K562 (cell line): ENCODE data around the gene TRIM27. TPM values are rescaled to one million over a fixed set of nuclear protein-coding genes. Genes with fewer than 3 reads are reported as not detected.
A peak's percentile ranks its signal among the peaks of the same experiment; 100 is the strongest.

Experiments
- ATAC-seq: fragments of 200-7000 bp; cut with Tn5 transposase; 3 replicates; pipeline ENCODE4 v1.9.1; 2020; ENCODE audit warnings: moderate library complexity
- BruUV-seq: library from RNA; stranded (reverse); fragments of 400-500 nt; replicated peaks from 2 replicates; lab custom pipeline; 2021; lab: Mats Ljungman, UMichigan
- CTCF ChIA-PET: fragments of 300-600 bp; formaldehyde crosslinking; extraction: SDS; loops from one replicate; lab custom pipeline; 2021; ENCODE audit warnings: low intra/inter-chr PET ratio; lab: Yijun Ruan, JAX
- POLR2A ChIA-PET: fragments of 300-600, 350-650 bp; sonication (Branson Sonifier 250); formaldehyde crosslinking; extraction: SDS; loops from one replicate; lab custom pipeline; 2021; ENCODE audit warnings: antibody characterized with exemption, inconsistent platforms; lab: Yijun Ruan, JAX
- DNase-seq, 4 experiments: peaks; one replicate each; pipeline versions ENCODE4 v3.0.0 to v3.0.0-alpha.2; 2011 to 2018; ENCODE audit warnings: low spot score in 3 of 4, mixed read lengths in 3 of 4; ENCODE audit errors: extremely low read depth in 1 of 4
- FAIRE-seq: peaks from 2 replicates; lab custom pipeline; 2011; peaks lifted over from hg19 to GRCh38; lab: Jason Lieb, UNC
- H2AFZ ChIP-seq: 2 replicates; pipeline ENCODE4 v1.6.0; 2011; ENCODE audit warnings: low read depth, low read length, control low read depth, inconsistent platforms
- H3K27ac ChIP-seq: fragments of 200-600 bp; 3 replicates; pipeline ENCODE4 v1.8.0; 2011; ENCODE audit warnings: low read depth, mild to moderate bottlenecking, control low read depth, inconsistent platforms, low read length, moderate library complexity, mixed read lengths; ENCODE audit errors: extremely low read depth
- H3K27me3 ChIP-seq, 2 experiments: fragments of 300-600 bp in 1 of 2; 2 replicates in 1 of 2; 3 replicates in 1 of 2; pipeline versions ENCODE4 v1.6.0 to v1.8.0; 2011; ENCODE audit warnings: inconsistent platforms in 2 of 2, low read length in 2 of 2, mild to moderate bottlenecking in 1 of 2, mixed read lengths in 1 of 2, moderate library complexity in 1 of 2; ENCODE audit not compliant: control insufficient read depth in 2 of 2, insufficient read depth in 2 of 2
- H3K36me3 ChIP-seq: fragments of 300-600 bp; 3 replicates; pipeline ENCODE4 v1.8.0; 2011; ENCODE audit warnings: mild to moderate bottlenecking, low read length, inconsistent platforms; ENCODE audit not compliant: control insufficient read depth, insufficient read depth
- H3K4me1 ChIP-seq, 2 experiments: fragments of 200-600 bp in 1 of 2; replicated peaks in 1 of 2; 2 replicates in 1 of 2; 3 replicates in 1 of 2; pipeline versions ENCODE4 v1.5.1 to v1.8.0; 2011; ENCODE audit warnings: inconsistent platforms in 2 of 2, low read length in 2 of 2, mild to moderate bottlenecking in 1 of 2, mixed read lengths in 1 of 2, moderate library complexity in 1 of 2; ENCODE audit not compliant: control insufficient read depth in 2 of 2, insufficient read depth in 2 of 2
- H3K4me2 ChIP-seq: 2 replicates; pipeline ENCODE4 v1.6.1; 2011; ENCODE audit warnings: low read length, control low read depth, inconsistent platforms, mixed read lengths; ENCODE audit not compliant: insufficient read depth
- H3K4me3 ChIP-seq: fragments of 200-600 bp; sonication (generic), shearing (Covaris generic); 2 replicates; pipeline ENCODE4 v1.5.1; 2016; ENCODE audit warnings: control low read depth, inconsistent platforms
- H3K79me2 ChIP-seq: fragments of 200-600 bp; 3 replicates; pipeline ENCODE4 v1.8.0; 2011; ENCODE audit warnings: low read length, inconsistent platforms; ENCODE audit not compliant: control insufficient read depth, insufficient read depth
- H3K9ac ChIP-seq, 2 experiments: 2 replicates each; pipeline versions ENCODE4 v1.6.0 to v1.6.1; 2011; ENCODE audit warnings: low read depth in 2 of 2, low read length in 2 of 2, control low read depth in 1 of 2, inconsistent platforms in 1 of 2, mild to moderate bottlenecking in 1 of 2, mixed read lengths in 1 of 2; ENCODE audit not compliant: insufficient read depth in 1 of 2
- H3K9me1 ChIP-seq: one replicate; pipeline ENCODE4 v1.6.0; 2011; ENCODE audit warnings: inconsistent platforms, mild to moderate bottlenecking, low read length, moderate library complexity; ENCODE audit not compliant: control insufficient read depth, insufficient read depth
- H3K9me3 ChIP-seq: replicated peaks from 2 replicates; pipeline ENCODE4 v1.5.1; 2011; ENCODE audit warnings: low read depth, low read length, inconsistent platforms; ENCODE audit not compliant: control insufficient read depth, insufficient read depth
- H4K20me1 ChIP-seq: replicated peaks from 2 replicates; pipeline ENCODE4 v1.6.1; 2011; ENCODE audit warnings: low read length, inconsistent platforms, mixed read lengths; ENCODE audit not compliant: control insufficient read depth, insufficient read depth
- MTA1 ChIP-seq: fragments of 450-650 bp; IDR thresholded peaks from 2 replicates; pipeline ENCODE4 v1.6.1; 2017; ENCODE audit warnings: borderline replicate concordance
- WGBS: fragments of 100-300 bp; shearing (Covaris generic); methylation state at CpG from one replicate; pipeline ENCODE4 v1.1.6; 2016; ENCODE audit warnings: low coverage, mixed read lengths; ENCODE audit not compliant: insufficient coverage; ENCODE audit errors: missing lambda C conversion rate; 5-methylcytosine and 5-hydroxymethylcytosine counted together
- in situ Hi-C: fragments of 300-500 bp; cut with MboI; formaldehyde crosslinking; loops from 4 replicates; pipeline ENCODE4 v1.15.0; 2018; ENCODE audit warnings: inconsistent platforms, mixed read lengths
- intact Hi-C: fragments of 100-400 bp; cut with micrococcal nuclease; formaldehyde crosslinking; loops from 2 replicates; pipeline ENCODE4 v1.14.2; 2022
- polyA plus RNA-seq, 8 experiments: library from polyadenylated mRNA; depleted of rRNA in 4 of 8; stranded (reverse) in 5 of 8; unstranded in 3 of 8; fragments of >200 nt; fragmentation: Nextera tagmentation in 2 of 8; fragmentation: Illumina TruSeq in 1 of 8; extraction: Ambion mirVana in 2 of 8; extraction: Trizol in 1 of 8; gene quantifications; 2 replicates each; pipeline versions ENCODE4 v1.2.1 to v1.2.3, GENCODE V29; 2011 to 2014; ENCODE audit warnings: inconsistent platforms in 1 of 8, missing spikeins in 1 of 8
- total RNA-seq, 7 experiments: library from RNA; depleted of rRNA in 6 of 7; stranded (reverse); fragments of >200 nt in 6 of 7; fragmentation: Illumina TruSeq in 2 of 7; extraction: Trizol in 2 of 7; gene quantifications; 2 replicates each; pipeline versions ENCODE4 v1.2.1 to v1.2.3, GENCODE V29; 2011 to 2021; ENCODE audit warnings: low replicate concordance in 1 of 7
- TF ChIP-seq, protein P1 (sequence below): fragments of 250-450 bp; sonication (Bioruptor Pico); IDR thresholded peaks from 2 replicates; pipeline ENCODE4 v1.9.0; 2021; ENCODE audit warnings: mild to moderate bottlenecking, inconsistent platforms
- TF ChIP-seq, protein P2 (sequence below): fragments of 450-650 bp; formaldehyde crosslinking; IDR thresholded peaks from 2 replicates; pipeline ENCODE4 v1.4.0; 2022; ENCODE audit warnings: missing genetic modification characterization
- TF ChIP-seq, protein P3 (sequence below): IDR thresholded peaks from 2 replicates; pipeline ENCODE4 v1.6.1; 2016; ENCODE audit warnings: missing genetic modification characterization, missing compliant biosample characterization

The TRIM27 gene
- total and polyA plus RNA-seq, 9 of the 15 experiments (the other 6 are each of a cell fraction or from before 2014, with no cell fraction given): 37.7 to 235 (median 122) TPM

DNA sequence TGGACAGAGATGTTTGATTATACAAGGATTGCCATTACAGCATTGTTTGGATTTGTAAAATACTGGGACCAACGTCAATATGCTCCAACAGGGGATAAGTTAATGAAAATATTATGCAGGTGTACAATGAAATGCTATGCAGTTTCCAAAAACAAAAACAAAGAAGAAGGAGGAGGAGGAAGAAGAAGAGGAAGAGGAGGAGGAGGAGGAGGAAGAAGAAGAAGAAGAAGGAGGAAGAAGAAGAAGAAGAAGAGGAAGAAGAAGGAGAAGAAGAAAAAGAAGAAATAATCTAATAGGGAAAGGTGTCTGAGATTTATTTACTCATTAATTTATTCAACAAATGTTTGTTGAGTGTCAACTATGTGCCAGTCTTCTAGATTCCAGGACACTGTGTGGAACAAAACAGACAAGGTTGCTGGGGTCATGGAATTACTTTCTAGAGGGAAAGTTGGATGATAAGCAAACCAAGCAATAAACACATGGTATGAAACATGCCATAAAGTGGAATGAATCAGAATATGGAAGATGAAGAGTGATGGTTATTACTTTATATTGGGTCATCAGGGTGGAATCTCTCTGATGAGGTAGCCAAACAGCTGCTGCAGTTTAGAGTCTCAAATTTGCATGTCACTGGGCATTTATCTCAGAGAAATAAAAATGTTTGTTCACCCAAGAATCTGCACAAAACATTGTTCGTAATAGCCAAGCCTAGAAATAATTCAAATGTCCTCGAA, 6.3 kb upstream of the TRIM27 start:
- CTCF ChIA-PET: no interaction called here
- POLR2A ChIA-PET: no interaction called here

More for the DNA sequence above, 6.3 kb upstream of the TRIM27 start:
- no peak for ATAC-seq
- H4K20me1 ChIP-seq: no peaks in the 10 kb centered on the region
- no peak overlapping the region for H3K4me3 ChIP-seq
- in situ Hi-C loops: no loop called here
- H3K27me3 ChIP-seq: no peaks in the 10 kb centered on the region
- H3K27ac ChIP-seq: no peak overlapping the region
- BruUV-seq: no TSS peak
- no peak overlapping the region for H3K4me2 ChIP-seq
- no peaks in the 10 kb centered on the region for H3K9me1 ChIP-seq
- H2AFZ ChIP-seq: no peak overlapping the region
- intact Hi-C loops: no loop called here
- no peaks in the 10 kb centered on the region for H3K9me3 ChIP-seq
- WGBS: 41% methylated on average over 3 of the region's 3 CpGs
- TF ChIP-seq, protein P1, sequence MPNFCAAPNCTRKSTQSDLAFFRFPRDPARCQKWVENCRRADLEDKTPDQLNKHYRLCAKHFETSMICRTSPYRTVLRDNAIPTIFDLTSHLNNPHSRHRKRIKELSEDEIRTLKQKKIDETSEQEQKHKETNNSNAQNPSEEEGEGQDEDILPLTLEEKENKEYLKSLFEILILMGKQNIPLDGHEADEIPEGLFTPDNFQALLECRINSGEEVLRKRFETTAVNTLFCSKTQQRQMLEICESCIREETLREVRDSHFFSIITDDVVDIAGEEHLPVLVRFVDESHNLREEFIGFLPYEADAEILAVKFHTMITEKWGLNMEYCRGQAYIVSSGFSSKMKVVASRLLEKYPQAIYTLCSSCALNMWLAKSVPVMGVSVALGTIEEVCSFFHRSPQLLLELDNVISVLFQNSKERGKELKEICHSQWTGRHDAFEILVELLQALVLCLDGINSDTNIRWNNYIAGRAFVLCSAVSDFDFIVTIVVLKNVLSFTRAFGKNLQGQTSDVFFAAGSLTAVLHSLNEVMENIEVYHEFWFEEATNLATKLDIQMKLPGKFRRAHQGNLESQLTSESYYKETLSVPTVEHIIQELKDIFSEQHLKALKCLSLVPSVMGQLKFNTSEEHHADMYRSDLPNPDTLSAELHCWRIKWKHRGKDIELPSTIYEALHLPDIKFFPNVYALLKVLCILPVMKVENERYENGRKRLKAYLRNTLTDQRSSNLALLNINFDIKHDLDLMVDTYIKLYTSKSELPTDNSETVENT (CRISPR knock-in tag): no peak
- TF ChIP-seq, protein P2, sequence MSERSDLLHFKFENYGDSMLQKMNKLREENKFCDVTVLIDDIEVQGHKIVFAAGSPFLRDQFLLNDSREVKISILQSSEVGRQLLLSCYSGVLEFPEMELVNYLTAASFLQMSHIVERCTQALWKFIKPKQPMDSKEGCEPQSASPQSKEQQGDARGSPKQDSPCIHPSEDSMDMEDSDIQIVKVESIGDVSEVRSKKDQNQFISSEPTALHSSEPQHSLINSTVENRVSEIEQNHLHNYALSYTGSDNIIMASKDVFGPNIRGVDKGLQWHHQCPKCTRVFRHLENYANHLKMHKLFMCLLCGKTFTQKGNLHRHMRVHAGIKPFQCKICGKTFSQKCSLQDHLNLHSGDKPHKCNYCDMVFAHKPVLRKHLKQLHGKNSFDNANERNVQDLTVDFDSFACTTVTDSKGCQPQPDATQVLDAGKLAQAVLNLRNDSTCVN (CRISPR knock-in tag): 0 out of 2 replicates have a peak, but pooled peaks have one; percentile 40
- TF ChIP-seq, protein P3, sequence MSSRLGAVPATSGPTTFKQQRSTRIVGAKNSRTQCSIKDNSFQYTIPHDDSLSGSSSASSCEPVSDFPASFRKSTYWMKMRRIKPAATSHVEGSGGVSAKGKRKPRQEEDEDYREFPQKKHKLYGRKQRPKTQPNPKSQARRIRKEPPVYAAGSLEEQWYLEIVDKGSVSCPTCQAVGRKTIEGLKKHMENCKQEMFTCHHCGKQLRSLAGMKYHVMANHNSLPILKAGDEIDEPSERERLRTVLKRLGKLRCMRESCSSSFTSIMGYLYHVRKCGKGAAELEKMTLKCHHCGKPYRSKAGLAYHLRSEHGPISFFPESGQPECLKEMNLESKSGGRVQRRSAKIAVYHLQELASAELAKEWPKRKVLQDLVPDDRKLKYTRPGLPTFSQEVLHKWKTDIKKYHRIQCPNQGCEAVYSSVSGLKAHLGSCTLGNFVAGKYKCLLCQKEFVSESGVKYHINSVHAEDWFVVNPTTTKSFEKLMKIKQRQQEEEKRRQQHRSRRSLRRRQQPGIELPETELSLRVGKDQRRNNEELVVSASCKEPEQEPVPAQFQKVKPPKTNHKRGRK (tag): peak; percentile 69
- peak; percentile 38; the same call in 1 of the 2 replicates for TF ChIP-seq MTA1
- H3K4me1 ChIP-seq: peaks cover 7 to 13% of the 10 kb centered on the region in 2 experiments; a peak in 3 of 5 replicates
- no peak for FAIRE-seq
- peaks cover 5% of the 10 kb centered on the region; the same call in 1 of the 3 replicates for H3K79me2 ChIP-seq
- no peak overlapping the region for H3K9ac ChIP-seq
- DNase-seq: peak in 1 of 4 experiments; percentile 9
- H3K36me3 ChIP-seq: no peaks in the 10 kb centered on the region
